ENCODE measurements around the gene TRIM40.
"Not testable (repeated sequence)": the region's sequence is repeated elsewhere in the genome, so short reads cannot be mapped to it uniquely, and the experiment has no call there.

DNA sequence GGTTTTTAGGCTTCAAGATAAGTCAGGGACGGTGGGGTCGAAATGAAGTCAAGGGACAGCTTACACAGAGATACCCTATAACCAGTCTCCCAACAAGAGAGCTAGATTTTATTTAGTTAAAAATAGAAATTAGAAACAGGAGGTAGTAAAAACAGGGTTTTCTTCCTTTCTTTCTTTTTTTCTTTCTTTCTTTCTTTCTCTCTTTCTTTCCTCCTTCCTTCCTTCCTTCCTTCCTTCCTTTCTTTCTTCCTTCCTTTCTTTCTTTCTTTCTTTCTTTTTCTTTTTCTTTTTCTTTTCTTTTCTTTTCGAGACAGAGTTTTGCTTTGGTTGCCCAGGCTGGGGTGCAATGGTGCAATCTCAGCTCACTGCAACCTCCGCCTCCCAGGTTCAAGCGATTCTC, 17.2 kb upstream of the TRIM40 start:
- TF ChIP-seq POLR2A (IDR thresholded peaks at IDR 0.05), result not testable (repeated sequence)
- TF ChIP-seq, protein P1, sequence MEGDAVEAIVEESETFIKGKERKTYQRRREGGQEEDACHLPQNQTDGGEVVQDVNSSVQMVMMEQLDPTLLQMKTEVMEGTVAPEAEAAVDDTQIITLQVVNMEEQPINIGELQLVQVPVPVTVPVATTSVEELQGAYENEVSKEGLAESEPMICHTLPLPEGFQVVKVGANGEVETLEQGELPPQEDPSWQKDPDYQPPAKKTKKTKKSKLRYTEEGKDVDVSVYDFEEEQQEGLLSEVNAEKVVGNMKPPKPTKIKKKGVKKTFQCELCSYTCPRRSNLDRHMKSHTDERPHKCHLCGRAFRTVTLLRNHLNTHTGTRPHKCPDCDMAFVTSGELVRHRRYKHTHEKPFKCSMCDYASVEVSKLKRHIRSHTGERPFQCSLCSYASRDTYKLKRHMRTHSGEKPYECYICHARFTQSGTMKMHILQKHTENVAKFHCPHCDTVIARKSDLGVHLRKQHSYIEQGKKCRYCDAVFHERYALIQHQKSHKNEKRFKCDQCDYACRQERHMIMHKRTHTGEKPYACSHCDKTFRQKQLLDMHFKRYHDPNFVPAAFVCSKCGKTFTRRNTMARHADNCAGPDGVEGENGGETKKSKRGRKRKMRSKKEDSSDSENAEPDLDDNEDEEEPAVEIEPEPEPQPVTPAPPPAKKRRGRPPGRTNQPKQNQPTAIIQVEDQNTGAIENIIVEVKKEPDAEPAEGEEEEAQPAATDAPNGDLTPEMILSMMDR (IDR thresholded peaks at IDR 0.05), result not testable (repeated sequence)
